NCI-H1417 treated with DMSO at 0.1 percent for 48 hours (cell line): Measurements from ENCODE around the gene MYO1H.
A peak's percentile ranks its signal among the peaks of the same experiment; 100 is the strongest.
"Not testable (repeated sequence)": the region's sequence is repeated elsewhere in the genome, so short reads cannot be mapped to it uniquely, and the experiment has no call there.

Experiments
- DNase-seq: peaks from one replicate; lab custom pipeline; 2025; lab: John Stamatoyannopoulos, UW

Gene MYO1H

GRCh38 chr12:109347589-109347988 lies at the start of gene MYO1H:
Gene MYO1H, plus strand, starts transcription at chr12:109347900. Its CDS starts 61 bp downstream, at chr12:109347961.
- no peak for DNase-seq

- no peak for DNase-seq
Measured at GRCh38 chr12:109299849-109300248, 47.9 kb upstream of the MYO1H start.

- DNase-seq, result no peak
Measured at GRCh38 chr12:109301643-109302168, 46.0 kb upstream of the MYO1H start.

GRCh38 chr12:109302358-109302757 lies 45.3 kb upstream of the MYO1H start:
- DNase-seq, result no peak

- DNase-seq, result no peak
Measured at GRCh38 chr12:109302770-109303169, 44.9 kb upstream of the MYO1H start.

- DNase-seq, result no peak
Measured at GRCh38 chr12:109304485-109304884, 43.2 kb upstream of the MYO1H start.

GRCh38 chr12:109305547-109305946 lies 42.2 kb upstream of the MYO1H start:
- no peak for DNase-seq

GRCh38 chr12:109307051-109307450 lies 40.6 kb upstream of the MYO1H start:
- DNase-seq, result no peak

GRCh38 chr12:109308534-109309380 lies 38.9 kb upstream of the MYO1H start, which contains the start of gene FOXN4:
Gene FOXN4, minus strand, starts transcription at chr12:109309284. Its CDS starts 963 bp downstream, at chr12:109308321.
- no peak for DNase-seq

GRCh38 chr12:109309381-109310246 lies 38.1 kb upstream of the MYO1H start:
- DNase-seq, result no peak

- DNase-seq, result peak; percentile 51
Measured at GRCh38 chr12:109310247-109311125, 37.2 kb upstream of the MYO1H start.

- DNase-seq, result not testable (repeated sequence)
Measured at GRCh38 chr12:109321294-109321693, 26.4 kb upstream of the MYO1H start.

GRCh38 chr12:109329003-109329402 lies 18.7 kb upstream of the MYO1H start:
- no peak for DNase-seq

GRCh38 chr12:109329686-109330085 lies 18.0 kb upstream of the MYO1H start:
- peak; percentile 65 for DNase-seq

- DNase-seq, result no peak
Measured at GRCh38 chr12:109330282-109331230, 17.1 kb upstream of the MYO1H start.

- DNase-seq, result no peak
Measured at GRCh38 chr12:109331301-109331952, 16.3 kb upstream of the MYO1H start.

- no peak for DNase-seq
Measured at GRCh38 chr12:109334887-109335286, 12.8 kb upstream of the MYO1H start.

- DNase-seq, result no peak
Measured at GRCh38 chr12:109336593-109336992, 11.1 kb upstream of the MYO1H start.

GRCh38 chr12:109343677-109344076 lies 4.0 kb upstream of the MYO1H start:
- no peak for DNase-seq

- no peak for DNase-seq
Measured at GRCh38 chr12:109345428-109345827, 2.3 kb upstream of the MYO1H start.
